GM12878 (cell line): ENCODE data around the gene SLC35E2B. TPM values are rescaled to one million over a fixed set of nuclear protein-coding genes. Genes with fewer than 3 reads are reported as not detected.
A peak's percentile ranks its signal among the peaks of the same experiment; 100 is the strongest.

Experiments
- ATAC-seq: fragments of 200-7000 bp; cut with Tn5 transposase; 3 replicates; pipeline ENCODE4 v1.9.1; 2020; ENCODE audit warnings: mild to moderate bottlenecking, moderate library complexity
- BruUV-seq: library from RNA; stranded (reverse); fragments of 400-500 nt; replicated peaks from 2 replicates; lab custom pipeline; 2021; lab: Mats Ljungman, UMichigan
- CTCF ChIA-PET: fragments of 300-600 bp; sonication (Branson Sonifier 250); formaldehyde crosslinking; extraction: SDS; loops from one replicate; lab custom pipeline; 2021; ENCODE audit warnings: inconsistent platforms; lab: Yijun Ruan, JAX
- POLR2A ChIA-PET: fragments of 350-600 bp; formaldehyde crosslinking; extraction: SDS; loops from one replicate; lab custom pipeline; 2021; ENCODE audit warnings: inconsistent platforms; lab: Charles Lee
- RAD21 ChIA-PET: fragments of 300-600 bp; sonication (Branson Sonifier 250); formaldehyde crosslinking; loops from one replicate; lab custom pipeline; 2023; ENCODE audit warnings: antibody characterized with exemption; ENCODE audit not compliant: unreplicated experiment; lab: Charles Lee
- SMC1A ChIA-PET: fragments of 300-600 bp; sonication (Branson Sonifier 250); formaldehyde crosslinking; loops from one replicate; lab custom pipeline; 2023; ENCODE audit not compliant: unreplicated experiment, uncharacterized antibody; lab: Charles Lee
- DNase-seq: peaks from one replicate; pipeline ENCODE4 v3.0.0-alpha.2; 2011; ENCODE audit warnings: low read depth, low spot score
- FAIRE-seq: peaks from 3 replicates; lab custom pipeline; 2011; peaks lifted over from hg19 to GRCh38; lab: Jason Lieb, UNC
- H2AFZ ChIP-seq: 2 replicates; pipeline ENCODE4 v1.6.0; 2011; ENCODE audit warnings: low read depth, low read length, control low read depth; ENCODE audit not compliant: control insufficient read depth
- H3K27ac ChIP-seq: 2 replicates; pipeline ENCODE4 v1.5.1; 2011; ENCODE audit warnings: control low read depth; ENCODE audit not compliant: control insufficient read depth, insufficient read depth
- H3K27me3 ChIP-seq, 2 experiments: replicated peaks in 1 of 2; 2 replicates each; pipeline versions ENCODE4 v1.6.0 to v1.6.1; 2011; ENCODE audit warnings: low read length in 1 of 2; ENCODE audit not compliant: control insufficient read depth in 2 of 2, insufficient read depth in 2 of 2
- H3K36me3 ChIP-seq, 2 experiments: 2 replicates each; pipeline ENCODE4 v1.5.1; 2011; ENCODE audit warnings: low read length in 1 of 2; ENCODE audit not compliant: control insufficient read depth in 2 of 2, insufficient read depth in 2 of 2
- H3K4me1 ChIP-seq: 2 replicates; pipeline ENCODE4 v1.6.1; 2011; ENCODE audit warnings: mild to moderate bottlenecking, low read length, moderate library complexity, mixed read lengths; ENCODE audit not compliant: control insufficient read depth, insufficient read depth
- H3K4me2 ChIP-seq: 2 replicates; pipeline ENCODE4 v1.6.0; 2011; ENCODE audit warnings: control low read depth; ENCODE audit not compliant: control insufficient read depth, insufficient read depth
- H3K4me3 ChIP-seq: fragments of 200-600 bp; sonication (generic); 2 replicates; pipeline ENCODE4 v1.5.1; 2016
- H3K79me2 ChIP-seq: 2 replicates; pipeline ENCODE4 v1.6.0; 2011; ENCODE audit warnings: low read length; ENCODE audit not compliant: control insufficient read depth, insufficient read depth
- H3K9ac ChIP-seq: 2 replicates; pipeline ENCODE4 v1.8.0; 2011; ENCODE audit warnings: low read length, control low read depth, mixed read lengths; ENCODE audit not compliant: control insufficient read depth, insufficient read depth
- H3K9me3 ChIP-seq: replicated peaks from 3 replicates; pipeline ENCODE4 v1.5.1; 2011; ENCODE audit warnings: mild to moderate bottlenecking, low read length; ENCODE audit not compliant: control insufficient read depth, insufficient read depth
- H4K20me1 ChIP-seq: 2 replicates; pipeline ENCODE4 v1.6.0; 2011; ENCODE audit not compliant: control insufficient read depth, insufficient read depth
- CEBPB ChIP-seq, 2 experiments: fragments of 150-350 bp in 1 of 2; IDR thresholded peaks; 2 replicates each; pipeline ENCODE4 v1.6.1; 2012 to 2014; ENCODE audit warnings: low read depth in 2 of 2, low read length in 2 of 2, borderline replicate concordance in 1 of 2, inconsistent platforms in 1 of 2
- CHD4 ChIP-seq: fragments of 200-600 bp; sonication (generic); IDR thresholded peaks from 2 replicates; pipeline ENCODE4 v1.6.1; 2016; ENCODE audit warnings: mild to moderate bottlenecking
- CREM ChIP-seq: IDR thresholded peaks from 2 replicates; pipeline ENCODE4 v1.6.1; 2014; ENCODE audit warnings: antibody characterized with exemption, low read depth
- NKRF ChIP-seq: fragments of 450-650 bp; conservative IDR thresholded peaks from 2 replicates; pipeline ENCODE4 v1.6.1; 2017; ENCODE audit warnings: mild to moderate bottlenecking, moderate library complexity
- SRF ChIP-seq, 2 experiments: IDR thresholded peaks; 2 replicates each; pipeline ENCODE4 v1.6.1; 2011; ENCODE audit warnings: low read depth in 2 of 2, low read length in 2 of 2, mild to moderate bottlenecking in 1 of 2, moderate library complexity in 1 of 2
- YBX1 ChIP-seq: fragments of 450-650 bp; IDR thresholded peaks from 2 replicates; pipeline ENCODE4 v1.6.1; 2016; ENCODE audit warnings: antibody characterized with exemption
- ZNF622 ChIP-seq: fragments of 450-650 bp; IDR thresholded peaks from 2 replicates; pipeline ENCODE4 v1.6.1; 2017; ENCODE audit warnings: mild to moderate bottlenecking, inconsistent platforms
- WGBS: methylation state at CpG from one replicate; pipeline ENCODE4 v1.1.6; 2016; ENCODE audit warnings: low lambda C conversion rate; ENCODE audit not compliant: insufficient replicate concordance, insufficient coverage; ENCODE audit errors: missing lambda C conversion rate; 5-methylcytosine and 5-hydroxymethylcytosine counted together
- in situ Hi-C: fragments of 300-500 bp; cut with MboI; formaldehyde crosslinking; loops from 9 replicates; pipeline ENCODE4 v1.14.3; 2018; ENCODE audit warnings: mixed read lengths
- intact Hi-C: fragments of 100-400 bp; cut with micrococcal nuclease; formaldehyde crosslinking; loops from one replicate; pipeline ENCODE4 v1.14.2; 2022; ENCODE audit not compliant: unreplicated experiment
- polyA plus RNA-seq, 11 experiments: library from polyadenylated mRNA; depleted of rRNA in 4 of 11; unstranded in 6 of 11; stranded (reverse) in 5 of 11; fragments of >200 nt; fragmentation: Nextera tagmentation in 4 of 11; fragmentation: Illumina TruSeq in 1 of 11; extraction: Ambion mirVana in 4 of 11; extraction: Trizol in 1 of 11; gene quantifications; 1 replicate in 1 of 11; 2 replicates in 10 of 11; pipeline versions ENCODE4 v1.2.1 to v1.2.3, GENCODE V29; 2011 to 2016; ENCODE audit warnings: inconsistent platforms in 2 of 11, missing spikeins in 2 of 11, low read depth in 1 of 11
- total RNA-seq, 4 experiments: library from RNA; depleted of rRNA in 3 of 4; stranded (reverse); fragments of >200 nt in 3 of 4; fragmentation: Illumina TruSeq in 1 of 4; extraction: Trizol in 1 of 4; gene quantifications; 2 replicates each; pipeline versions ENCODE4 v1.2.1 to v1.2.3, GENCODE V29; 2013 to 2021

The SLC35E2B gene
- total and polyA plus RNA-seq, 10 of the 15 experiments (the other 5 are each of a cell fraction or from before 2014, with no cell fraction given) = 2.6 to 36.7 (median 18.6) TPM

- no peak for TF ChIP-seq CHD4
- TF ChIP-seq SRF (IDR thresholded peaks at IDR 0.05; ENCODE audit: low read depth in 2 of 2, low read length in 2 of 2) = peak; percentile 61 to 90; a peak in 3 of 4 replicates
- peak; percentile 98 for TF ChIP-seq CREM
These were observed 77.1 kb downstream of the SLC35E2B start, which contains the start of gene MIB2 (continued) for GRCh38 chr1:1615256-1616044.

- intact Hi-C loops (loop anchor here (5.0 kb wide), 1 partner anchor 43 kb away; the partner anchor contains the start of gene SSU72), in situ Hi-C loops (no loop called here)
- FAIRE-seq (no peak), DNase-seq (no peak), ATAC-seq (no peak)
- peaks cover 0 to 2% of the 10 kb centered on the region in 2 experiments; a peak in 1 of 4 replicates for H3K36me3 ChIP-seq
- H3K27ac ChIP-seq = no peak overlapping the region
- no peaks in the 10 kb centered on the region for H3K9me3 ChIP-seq
- CTCF ChIA-PET = interaction anchor here (1.0 to 1.6 kb wide), 3 partner anchors 9 to 17 kb away, joined by 3 to 6 read pairs (median 5); no protein-coding TSS in a partner anchor
- peaks cover 3% of the 10 kb centered on the region for H3K79me2 ChIP-seq
- RAD21 ChIA-PET = interaction anchor here (0.7 to 2.8 kb wide), 4 partner anchors 14 to 63 kb away, joined by 3 to 8 read pairs (median 5); no protein-coding TSS in a partner anchor
- peaks cover 15% of the 10 kb centered on the region for H3K4me1 ChIP-seq
- 0 out of 2 replicates have a peak, but pooled peaks cover 3% of the 10 kb centered on the region for H4K20me1 ChIP-seq
- peak overlapping the region; percentile 80 for H3K4me3 ChIP-seq
- under 1% methylated on average over 23 of the region's 23 CpGs for WGBS
- H3K9ac ChIP-seq = peak overlapping the region; percentile 24; the same call in 1 of the 2 replicates
- SMC1A ChIA-PET = interaction anchor here (1.6 to 1.8 kb wide), 2 partner anchors 12 to 291 kb away, joined by 4 to 9 read pairs; no protein-coding TSS in a partner anchor
- BruUV-seq = no TSS peak
- peak overlapping the region; percentile 25 for H2AFZ ChIP-seq
- H3K27me3 ChIP-seq = no peaks in the 10 kb centered on the region; a peak in 1 of 4 replicates
- H3K4me2 ChIP-seq = peak overlapping the region; percentile 75
- TF ChIP-seq NKRF = peak; percentile 53
- no peak for TF ChIP-seq ZNF622
- TF ChIP-seq CEBPB (IDR thresholded peaks at IDR 0.05; ENCODE audit: borderline replicate concordance in 1 of 2, low read depth in 2 of 2, low read length in 2 of 2) = no peak
- 0 out of 2 replicates have a peak, but pooled peaks have one; percentile 19 for TF ChIP-seq YBX1
- POLR2A ChIA-PET = interaction anchor here (1.5 kb wide), 1 partner anchor 14 kb away, joined by 8 read pairs; no protein-coding TSS in a partner anchor
These were observed 77.7 kb downstream of the SLC35E2B start for GRCh38 chr1:1614954-1615255.
